Measurements from ENCODE around the gene IL4R.
"Not testable (repeated sequence)": the region's sequence is repeated elsewhere in the genome, so short reads cannot be mapped to it uniquely, and the experiment has no call there.

IL4R gene

DNA sequence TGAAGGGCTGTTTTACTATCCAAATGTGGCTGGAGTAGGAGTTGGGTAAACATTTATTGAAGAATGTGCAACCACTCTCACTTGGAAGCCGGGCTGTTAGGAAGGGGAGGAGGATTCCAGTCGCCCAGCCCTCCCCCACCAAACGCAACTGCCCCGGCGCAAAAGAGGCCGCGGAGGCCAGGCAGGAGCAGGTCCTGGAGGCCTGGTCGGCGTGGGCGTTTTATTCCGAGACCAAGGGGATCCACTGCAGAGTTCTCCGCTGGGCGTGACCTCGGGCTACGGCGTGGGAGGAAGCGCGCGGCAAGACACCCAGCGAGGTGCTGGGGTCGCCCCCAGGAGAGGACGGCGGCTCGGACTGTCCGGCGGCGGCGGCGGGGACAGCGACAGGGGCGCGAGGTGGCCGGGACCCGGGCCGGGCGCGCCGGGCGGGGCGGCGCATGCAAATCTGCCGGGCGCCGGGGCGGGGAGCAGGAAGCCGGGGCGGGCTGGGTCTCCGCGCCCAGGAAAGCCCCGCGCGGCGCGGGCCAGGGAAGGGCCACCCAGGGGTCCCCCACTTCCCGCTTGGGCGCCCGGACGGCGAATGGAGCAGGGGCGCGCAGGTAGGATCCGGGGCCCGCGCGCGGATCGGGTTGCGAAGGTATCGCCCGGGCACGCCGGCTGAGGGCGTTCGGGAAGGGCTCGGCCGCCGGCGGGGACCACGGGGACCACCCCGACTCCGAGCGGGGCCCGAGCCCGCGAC lies at the start of gene IL4R:
IL4R (plus strand) TSS at position 553 of the 739 bp plus-strand sequence. CDS start 26,230 bp downstream, outside the sequence.
- DNase-seq: peak in 1 of 2 donors; percentile 71

DNA sequence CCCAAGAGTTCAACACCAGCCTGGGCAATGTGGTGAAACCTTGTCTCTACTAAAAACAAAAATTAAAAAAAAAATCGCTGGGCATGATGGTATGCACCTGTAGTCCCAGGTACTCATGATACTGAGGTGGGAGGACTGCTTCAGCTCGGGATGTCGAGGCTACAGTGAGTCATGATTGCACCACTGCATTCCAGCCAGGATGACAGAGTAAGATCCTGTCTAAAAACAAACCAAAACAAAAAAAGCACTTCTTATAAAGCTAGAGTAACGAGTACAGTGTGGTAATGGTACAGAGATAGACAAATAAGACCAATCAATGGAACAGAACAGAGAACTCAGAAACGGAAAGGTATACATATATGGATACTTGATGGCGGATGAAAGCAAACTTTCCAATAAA lies 49.6 kb upstream of the IL4R start:
- DNase-seq: no peak

DNA sequence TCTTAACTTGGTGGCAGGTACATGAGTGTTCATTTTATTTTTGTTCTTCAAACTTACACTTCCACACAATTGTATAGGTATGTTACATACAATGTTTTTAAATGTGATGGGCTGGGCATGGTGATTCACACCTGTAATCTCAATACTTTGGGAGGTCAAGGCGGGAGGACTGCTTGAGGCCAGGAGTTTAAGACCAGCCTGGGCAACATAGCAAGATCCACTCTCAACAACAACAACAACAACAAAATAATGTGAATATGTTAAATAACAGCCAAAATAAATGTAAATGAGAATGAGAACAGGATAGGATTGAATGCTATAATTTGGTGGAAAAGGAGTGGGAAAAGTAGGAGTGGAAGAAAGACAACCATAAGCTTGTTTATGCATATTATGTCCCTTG lies 47.8 kb upstream of the IL4R start:
- no peak for DNase-seq

DNA sequence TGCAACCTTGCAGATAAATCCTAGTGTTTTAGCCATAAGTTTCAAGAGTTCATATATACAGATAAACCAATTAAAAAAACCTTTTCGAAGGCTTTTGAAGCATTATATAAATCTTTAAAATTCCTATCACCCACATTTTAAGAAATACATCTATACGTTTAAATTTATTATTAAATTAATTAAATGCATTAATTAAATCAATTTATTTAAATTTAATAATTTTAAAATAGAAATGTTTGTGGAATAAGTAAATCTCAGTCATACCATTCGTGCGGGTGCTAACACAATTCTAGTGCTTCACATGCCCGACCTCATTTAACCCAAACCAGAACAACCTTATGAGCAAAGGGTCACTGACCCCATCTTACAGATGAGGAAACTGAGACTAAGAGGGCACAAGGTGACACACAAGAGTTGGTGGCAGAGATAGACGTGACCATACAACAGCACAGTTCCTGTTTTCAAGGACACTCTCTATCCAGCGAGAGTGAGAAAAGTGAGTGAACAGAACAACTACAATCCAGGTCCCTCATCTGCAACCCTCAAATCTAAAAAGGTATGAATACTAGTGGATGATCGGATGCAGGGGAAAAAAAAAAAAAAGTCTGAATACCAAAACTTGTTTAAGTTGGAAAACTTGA lies 46.6 kb upstream of the IL4R start:
- no peak for DNase-seq

DNA sequence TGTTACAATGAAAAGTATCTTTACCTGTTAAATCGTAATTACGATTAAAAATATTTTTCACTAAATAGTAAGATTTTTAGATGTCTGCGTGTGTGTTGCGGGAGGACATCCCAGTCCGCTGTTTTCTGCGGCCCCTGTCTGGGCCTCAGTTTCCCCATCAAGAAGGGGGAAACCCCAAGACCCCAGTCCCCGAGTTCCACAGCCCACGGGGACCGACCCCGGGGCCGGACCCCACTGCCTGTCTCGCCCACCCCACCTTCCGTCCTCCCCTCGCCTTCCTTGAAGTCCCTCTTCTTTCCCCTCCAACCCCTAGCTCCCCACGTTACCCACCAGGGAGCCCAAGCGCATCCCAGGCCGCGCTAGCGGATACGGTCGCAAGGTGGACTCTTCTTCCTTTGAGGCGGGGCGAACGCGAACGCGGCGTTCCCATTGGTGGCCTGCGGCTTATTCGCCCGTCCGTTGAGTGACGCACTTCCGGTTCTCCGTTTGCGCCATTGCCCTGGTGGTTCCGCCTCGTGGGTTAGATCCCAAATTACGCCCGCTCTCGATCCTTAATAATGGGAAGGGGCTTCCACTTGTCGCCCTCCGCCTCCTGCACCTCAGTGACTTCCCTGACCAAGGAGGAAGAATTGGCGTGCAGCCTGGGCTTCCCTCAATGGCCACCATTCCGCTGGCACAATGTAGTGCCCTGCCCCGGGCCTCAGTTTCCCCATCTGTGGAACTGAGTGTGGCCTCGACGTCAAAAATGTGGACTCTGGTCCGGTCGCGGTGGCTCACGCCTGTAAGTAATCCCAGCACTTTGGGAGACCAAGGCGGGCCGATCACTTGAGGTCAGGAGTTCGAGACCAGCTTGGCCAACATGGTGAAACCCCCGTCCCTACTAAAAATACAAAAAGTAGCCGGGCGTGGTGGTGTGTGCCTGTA lies 45.1 kb upstream of the IL4R start, which contains the start of gene NSMCE1:
NSMCE1 (minus strand) TSS at position 397 of the 924 bp plus-strand sequence. CDS start 11,202 bp downstream, outside the sequence.
- peak; percentile 87 to 92 for DNase-seq

DNA sequence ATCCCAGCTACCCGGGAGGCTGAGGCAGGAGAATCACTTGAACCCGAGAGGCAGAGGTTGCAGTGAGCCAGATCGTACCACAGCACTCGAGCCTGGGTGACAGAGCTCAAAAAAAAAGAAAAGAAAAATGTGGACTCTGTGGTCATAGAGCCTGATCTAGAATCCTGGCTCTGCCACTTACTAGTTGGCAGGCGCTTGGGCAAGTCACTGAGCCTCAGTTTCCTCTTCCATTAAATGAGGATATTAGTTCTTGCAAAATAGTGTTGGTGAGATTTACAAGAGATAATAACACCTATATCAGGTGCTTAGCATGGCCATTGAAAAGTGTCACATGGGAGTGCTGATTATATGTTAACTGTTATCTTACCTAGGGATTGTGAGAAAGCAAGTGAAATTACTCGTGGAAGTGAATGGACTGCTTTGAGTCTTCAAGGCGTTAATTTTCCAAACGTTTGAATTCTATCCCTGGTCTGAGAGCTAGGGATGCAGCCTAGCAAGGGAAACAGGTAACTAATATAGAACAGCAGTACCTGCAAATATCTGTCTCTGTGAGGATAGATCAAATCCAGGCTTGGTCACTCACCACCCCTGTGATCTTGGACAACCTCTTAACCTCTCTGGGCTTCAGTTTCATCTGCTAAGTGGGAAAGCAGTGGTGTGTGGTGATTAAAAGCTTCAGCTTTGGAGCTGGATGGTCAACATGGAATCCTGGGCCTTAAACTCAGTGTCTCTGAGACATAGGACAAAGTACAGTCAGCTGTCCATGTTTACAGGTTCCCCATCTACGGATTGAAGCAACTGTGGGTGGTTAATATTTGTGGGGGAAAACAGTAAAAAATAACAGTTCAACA lies 44.2 kb upstream of the IL4R start:
- DNase-seq: no peak

DNA sequence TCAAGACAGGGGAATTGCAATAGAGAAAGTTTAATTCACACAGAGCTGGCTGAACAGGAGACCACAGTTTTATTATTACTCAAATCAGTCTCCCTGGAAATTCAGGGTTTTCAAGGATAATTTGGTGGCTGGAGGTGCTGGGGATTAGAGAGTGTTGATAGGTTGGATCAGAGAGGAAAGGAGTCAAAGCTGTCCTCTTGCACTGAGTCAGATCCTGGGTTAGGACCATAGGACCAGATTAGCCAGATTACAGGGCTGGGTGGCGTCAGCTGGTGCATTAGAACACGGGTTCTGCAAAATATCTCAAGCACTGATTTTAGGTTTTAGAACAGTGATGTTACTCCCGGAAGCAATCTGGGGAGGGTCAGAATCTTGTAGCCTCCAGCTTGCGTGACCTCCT lies 43.4 kb upstream of the IL4R start:
- DNase-seq: no peak

DNA sequence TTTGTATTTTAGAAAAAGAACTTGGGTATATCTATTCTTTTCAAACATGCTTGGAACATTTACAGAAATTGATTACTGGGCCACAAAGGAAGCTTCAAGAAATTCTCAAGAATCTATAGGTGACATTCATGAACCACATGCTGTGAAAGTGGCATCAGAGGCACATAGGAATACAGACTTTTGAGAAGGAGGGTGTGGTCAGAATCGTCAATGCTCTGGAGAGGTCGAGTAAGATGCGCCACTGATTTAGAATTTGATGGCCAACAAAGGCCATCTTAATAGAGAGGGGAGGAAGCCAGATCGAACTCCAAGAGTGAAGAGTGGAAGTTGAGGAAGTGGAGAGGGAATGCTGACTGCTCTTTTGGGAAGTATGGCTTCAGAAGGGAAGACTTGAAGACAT lies 41.7 kb upstream of the IL4R start:
- no peak for DNase-seq

DNA sequence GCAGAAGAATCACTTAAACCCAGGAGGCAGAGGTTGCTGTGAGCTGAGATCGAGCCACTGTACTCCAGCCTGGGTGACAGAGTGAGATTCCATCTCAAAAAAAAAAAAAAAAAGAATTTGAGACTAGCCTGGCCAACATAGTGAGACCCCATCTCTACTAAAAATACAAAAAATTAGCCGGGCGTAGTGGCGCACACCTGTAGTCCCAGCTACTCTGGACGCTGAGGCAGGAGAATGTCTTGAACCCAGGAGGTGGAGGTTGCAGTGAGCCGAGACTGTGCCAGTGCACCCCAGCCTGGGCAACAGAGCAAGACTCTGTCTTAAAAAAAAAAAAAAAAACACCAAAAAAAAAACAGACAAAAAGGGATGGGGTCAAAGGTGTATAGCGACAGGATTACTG lies 41.1 kb upstream of the IL4R start:
- DNase-seq: not testable (repeated sequence)

DNA sequence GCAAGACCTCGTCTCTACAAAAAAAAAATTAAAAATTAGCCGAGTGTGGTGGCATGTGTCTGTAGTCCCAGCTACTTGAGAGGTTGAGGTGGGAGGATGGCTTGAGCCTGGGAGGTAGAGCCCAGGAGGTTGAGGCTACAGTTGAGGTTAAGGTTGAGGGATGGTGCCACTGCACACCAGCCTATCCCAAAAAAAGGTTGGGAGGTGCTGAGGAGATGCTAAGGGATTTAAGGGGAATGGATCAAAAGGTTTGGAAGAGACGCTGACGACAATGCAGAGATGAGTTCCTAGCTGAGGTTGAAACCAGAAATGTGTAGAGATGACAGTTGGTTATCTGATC lies 40.5 kb upstream of the IL4R start:
- no peak for DNase-seq

DNA sequence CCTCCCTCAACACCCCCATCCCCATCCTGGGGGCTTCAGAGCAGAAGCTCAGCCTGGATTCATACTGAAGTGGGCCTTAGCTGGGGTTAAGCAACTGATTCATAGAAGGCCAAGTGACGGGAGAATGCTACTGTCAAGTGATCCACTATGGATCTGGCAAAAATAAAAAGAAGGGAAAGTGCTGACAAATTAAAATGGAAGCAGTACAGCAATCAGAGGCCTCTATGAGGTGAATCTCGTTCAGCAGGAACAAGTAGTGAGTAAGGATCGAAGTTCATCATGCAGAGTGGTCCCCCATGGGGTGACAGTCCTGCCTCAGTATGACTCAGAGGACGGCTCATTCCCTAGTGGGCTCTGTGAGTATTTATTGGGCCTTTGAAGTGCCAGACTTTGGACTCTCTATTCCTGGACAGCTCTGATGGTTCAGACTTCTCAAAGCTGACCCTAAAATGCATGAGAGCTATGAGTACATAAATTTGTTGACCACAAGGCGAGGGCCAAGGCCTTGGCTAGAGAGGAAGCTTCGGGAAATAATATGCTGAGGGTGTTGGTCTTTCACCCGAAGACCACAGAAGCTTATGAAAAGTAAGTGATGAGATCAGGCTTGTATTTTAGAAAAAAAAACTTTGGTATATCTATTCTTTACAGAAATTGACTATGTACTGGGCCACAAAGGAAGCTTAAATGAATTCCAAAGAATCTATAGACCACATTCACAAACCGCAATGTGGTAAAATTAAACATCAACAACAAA lies 39.9 kb upstream of the IL4R start:
- DNase-seq: no peak

DNA sequence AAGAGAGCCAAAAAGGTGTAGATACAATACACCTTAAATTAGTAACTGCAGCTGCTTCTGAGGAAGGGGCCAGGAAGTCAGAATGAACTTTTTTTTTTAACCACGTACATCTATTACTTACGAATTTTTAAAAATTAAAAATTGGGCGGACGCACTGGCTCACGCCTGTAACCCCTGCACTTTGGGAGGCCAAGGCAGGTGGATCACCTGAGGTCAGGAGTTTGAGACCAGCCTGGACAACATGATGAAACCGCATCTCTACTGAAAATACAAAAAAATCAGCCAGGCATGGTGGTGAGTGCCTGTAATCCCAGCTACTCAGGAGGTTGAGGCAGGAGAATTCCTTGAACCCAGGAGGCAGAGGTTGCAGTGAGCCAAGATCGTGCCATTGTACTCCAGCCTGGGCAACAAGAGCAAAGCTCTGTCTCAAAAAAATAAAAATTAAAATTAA lies 39.3 kb upstream of the IL4R start:
- not testable (repeated sequence) for DNase-seq

DNA sequence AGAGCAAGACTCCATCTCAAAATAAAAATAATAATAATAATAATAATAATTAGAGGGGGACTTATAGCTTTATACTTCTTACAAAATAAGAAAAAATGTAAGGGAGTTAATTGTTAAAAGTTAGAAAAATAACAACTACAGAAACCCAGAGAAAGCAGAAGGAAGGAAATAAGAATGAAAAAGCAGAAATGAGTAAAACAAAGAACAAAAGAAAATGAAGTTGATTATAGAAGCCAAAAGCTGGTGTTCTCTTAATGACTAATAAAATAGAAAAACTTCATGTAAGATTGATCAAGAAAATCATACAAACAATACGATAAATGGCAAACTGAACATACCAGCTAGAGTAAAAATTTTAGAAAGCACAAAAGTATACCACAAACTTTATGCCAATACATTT lies 38.4 kb upstream of the IL4R start:
- DNase-seq: peak in 1 of 2 donors; percentile 24

DNA sequence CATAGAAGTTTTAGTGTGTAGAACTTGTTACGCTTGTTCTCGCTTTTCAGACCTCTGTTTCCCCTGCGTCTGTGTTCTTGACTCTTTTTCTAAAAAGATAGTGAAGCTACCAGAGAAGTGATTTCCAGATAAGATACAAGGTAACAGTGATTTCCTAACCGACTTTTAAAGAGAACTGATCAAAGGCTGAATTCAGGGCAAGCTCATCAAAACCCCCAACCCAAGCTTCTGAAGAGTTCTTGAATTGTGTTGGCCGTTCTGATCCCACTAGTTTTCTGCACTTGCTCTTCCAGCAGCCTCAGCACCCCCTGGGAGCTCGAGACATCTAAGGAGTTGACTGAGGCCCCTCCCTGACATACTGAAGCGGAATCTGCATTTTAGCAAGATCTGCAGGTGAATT lies 32.5 kb upstream of the IL4R start:
- DNase-seq: no peak

DNA sequence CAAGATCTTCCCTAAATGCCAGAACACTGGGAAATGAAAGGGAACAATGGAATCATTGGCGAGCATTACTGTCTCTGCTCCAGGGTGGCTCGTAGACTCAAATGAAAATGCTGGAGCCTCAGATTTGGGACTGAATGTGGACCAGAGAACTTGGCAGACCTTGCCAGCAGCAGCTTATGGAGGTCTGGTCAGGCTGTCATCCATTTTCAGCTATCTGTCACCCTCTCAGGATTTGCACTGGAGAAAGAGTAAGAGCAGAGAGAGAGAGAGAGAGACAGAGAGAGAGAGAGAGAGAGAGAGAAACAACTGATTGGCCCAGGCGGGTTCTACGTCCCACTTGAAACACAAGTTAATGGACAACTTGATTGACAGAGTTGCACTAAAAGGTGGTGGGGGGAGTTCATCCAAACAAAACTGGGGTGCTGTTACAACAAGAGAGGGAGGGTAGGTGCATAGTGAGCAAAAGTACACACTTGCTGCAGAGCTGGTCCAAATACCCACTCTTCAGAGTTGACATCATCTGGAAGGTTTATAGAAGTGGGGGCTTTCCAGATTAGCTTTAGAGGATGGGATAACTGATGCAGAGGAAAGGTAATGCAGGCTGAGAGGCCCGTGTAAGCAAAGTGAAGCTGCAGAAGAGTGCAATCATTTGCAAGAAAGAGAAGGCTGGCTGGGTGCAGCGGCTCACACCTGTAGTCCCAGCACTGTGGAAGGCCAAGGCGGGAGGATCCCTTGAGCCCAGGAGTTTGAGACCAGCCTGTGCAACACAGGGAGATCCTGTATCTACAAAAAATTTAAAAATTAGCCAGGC lies 28.7 kb upstream of the IL4R start:
- DNase-seq: no peak

DNA sequence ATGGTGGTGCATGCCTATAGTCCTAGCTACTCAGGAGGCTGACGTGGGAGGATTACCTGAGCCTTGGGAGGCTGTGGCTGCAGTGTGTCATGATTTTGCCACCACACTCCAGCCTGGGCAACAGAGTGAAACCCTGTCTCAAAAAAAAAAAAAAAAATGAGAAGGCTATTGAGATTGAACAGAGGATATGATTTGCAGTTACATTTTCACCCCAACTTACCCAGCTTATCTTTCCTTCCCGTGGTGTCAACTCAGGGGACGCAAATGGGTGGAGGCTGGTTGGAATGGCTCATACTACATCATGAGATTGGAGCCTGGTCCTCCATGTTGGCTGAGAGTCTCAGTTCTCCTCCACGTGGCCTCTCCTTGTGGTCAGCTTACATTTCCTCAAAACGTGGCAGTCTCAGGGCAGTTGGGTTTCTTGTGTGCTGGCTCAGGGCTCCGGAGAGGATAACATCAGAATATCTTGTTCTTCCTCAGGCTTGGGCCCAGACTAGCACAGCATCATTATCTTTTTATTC lies 28.0 kb upstream of the IL4R start:
- no peak for DNase-seq

DNA sequence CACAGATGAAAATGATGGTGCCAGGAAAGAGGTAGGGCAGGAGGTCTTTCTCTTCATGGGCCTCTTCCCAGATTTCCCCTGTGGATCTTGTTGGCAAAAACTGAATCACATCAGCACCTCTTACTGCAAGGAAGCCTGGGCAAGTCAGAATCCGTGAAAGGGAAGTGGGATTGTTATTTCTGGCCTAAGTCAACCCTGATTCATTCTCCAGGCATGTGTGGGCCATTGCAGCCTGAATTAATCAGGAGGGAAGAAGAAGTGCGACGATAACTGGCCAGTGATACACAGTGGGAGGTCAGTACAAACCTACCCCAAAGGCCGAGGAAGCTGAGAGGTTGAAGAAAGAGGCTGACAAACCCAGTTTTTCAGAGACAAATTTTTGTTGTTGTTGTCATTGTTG lies 27.3 kb upstream of the IL4R start:
- DNase-seq: no peak

DNA sequence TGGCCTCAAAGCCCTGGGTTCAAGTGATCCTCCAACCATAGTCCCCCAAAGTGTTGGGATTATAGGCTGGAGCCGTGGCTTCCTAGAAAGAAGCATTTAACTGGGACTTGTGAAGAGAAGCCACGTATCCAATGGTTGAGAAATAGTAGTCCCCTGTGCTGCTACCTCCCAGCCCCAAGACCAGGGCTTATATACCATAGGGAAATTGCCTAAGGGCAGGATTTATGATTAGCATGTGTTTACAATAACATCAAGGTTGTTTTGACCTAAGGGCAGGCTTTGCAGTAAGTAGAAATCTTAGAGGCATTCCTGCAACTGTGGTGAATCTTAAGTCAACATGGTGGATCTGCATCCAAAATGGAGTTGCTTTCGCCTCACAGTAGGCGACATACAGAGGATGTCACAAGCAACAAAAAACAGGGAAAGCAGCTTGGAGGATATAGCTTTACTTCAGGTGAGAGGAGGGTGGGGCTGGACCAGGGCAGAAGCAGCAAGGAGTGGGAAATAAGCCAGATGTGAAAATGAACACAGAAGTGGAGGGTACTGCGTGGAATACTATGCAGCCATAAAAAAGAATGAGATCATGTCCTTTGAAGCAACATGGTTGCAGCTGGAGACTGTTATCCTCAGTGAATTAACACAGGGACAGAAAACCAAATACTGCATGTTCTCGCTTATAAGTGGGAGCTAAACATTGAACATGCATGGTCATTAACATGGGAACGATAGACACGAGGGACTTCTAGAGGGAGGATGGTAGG lies 26.5 kb upstream of the IL4R start:
- DNase-seq: no peak

DNA sequence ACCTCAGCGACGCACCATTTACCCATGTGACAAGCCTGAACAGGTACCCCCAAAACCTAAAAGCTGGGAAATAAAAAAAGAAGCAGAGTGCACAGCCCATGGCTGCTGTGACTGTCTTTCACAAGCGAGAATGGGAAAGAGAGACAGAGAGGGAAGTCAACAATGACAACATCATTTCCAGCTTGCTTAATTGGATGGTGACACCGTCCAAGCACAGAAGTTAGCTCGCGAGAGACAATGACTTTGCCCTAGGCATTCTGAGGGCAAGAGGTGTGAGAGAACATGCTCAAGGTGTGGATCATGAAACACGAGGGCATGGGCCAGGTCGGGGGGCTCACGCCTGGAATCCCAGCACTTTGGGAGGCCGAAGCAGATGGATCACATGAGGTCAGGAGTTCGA lies 25.9 kb upstream of the IL4R start:
- no peak for DNase-seq

DNA sequence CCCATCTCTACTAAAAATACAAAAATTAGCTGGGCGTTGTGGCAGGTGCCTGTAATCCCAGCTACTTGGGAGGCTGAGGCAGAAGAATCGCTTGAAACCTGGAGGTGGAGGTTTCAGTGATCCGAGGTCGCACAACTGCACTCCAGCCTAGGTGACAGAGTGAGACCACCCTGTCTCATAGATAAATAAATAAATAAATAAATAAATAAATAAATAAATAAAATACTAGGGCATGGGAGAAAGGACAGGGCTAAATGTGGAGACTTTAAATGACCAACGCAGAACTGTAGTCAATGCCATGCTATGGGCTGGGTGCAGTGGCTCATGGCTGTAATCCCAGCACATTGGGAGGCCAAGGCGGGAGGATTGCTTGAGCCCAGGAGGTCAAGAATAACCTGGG lies 25.5 kb upstream of the IL4R start:
- not testable (repeated sequence) for DNase-seq

Measured in bone marrow (tissue), 2 donors.